ENCODE measurements around the gene TMED4. TPM values are rescaled to one million over a fixed set of nuclear protein-coding genes. Genes with fewer than 3 reads are reported as not detected.

TMED4 gene
- total RNA-seq, 1 donor from 2014 or later, result 61.9 TPM

GRCh38 chr7:44572771-44573170 is 9.3 kb downstream of the TMED4 start:
- H3K4me3 ChIP-seq, result peak overlapping the region; percentile 95
- TF ChIP-seq CTCF (IDR thresholded peaks at IDR 0.05; ENCODE audit: borderline replicate concordance), result no peak
- H3K4me1 ChIP-seq, result peaks cover 34% of the 10 kb centered on the region
- H3K9me3 ChIP-seq (replicated peaks), result no peaks in the 10 kb centered on the region
- no peaks in the 10 kb centered on the region for H3K27me3 ChIP-seq (ENCODE audit: low read depth)
- no peak for DNase-seq
- intact Hi-C loops (cut with micrococcal nuclease), result no loop called here
- H3K27ac ChIP-seq (replicated peaks), result no peak overlapping the region
- peaks cover 53% of the 10 kb centered on the region for H3K36me3 ChIP-seq

GRCh38 chr7:44569959-44570358 is 12.1 kb downstream of the TMED4 start:
- no peaks in the 10 kb centered on the region for H3K9me3 ChIP-seq (replicated peaks)
- peaks cover 48% of the 10 kb centered on the region for H3K4me1 ChIP-seq
- DNase-seq, result no peak
- intact Hi-C loops (cut with micrococcal nuclease), result no loop called here
- no peak overlapping the region for H3K27ac ChIP-seq (replicated peaks)
- no peaks in the 10 kb centered on the region for H3K27me3 ChIP-seq (ENCODE audit: low read depth)
- no peak for TF ChIP-seq CTCF (IDR thresholded peaks at IDR 0.05; ENCODE audit: borderline replicate concordance)
- H3K4me3 ChIP-seq, result no peak overlapping the region
- peaks cover 78% of the 10 kb centered on the region for H3K36me3 ChIP-seq

GRCh38 chr7:44568771-44569560 is 13.1 kb downstream of the TMED4 start:
- Histone ChIP-seq H3K27ac (replicated peaks) (no peak overlapping the region), H3K4me3 (no peak overlapping the region), H3K9me3 (replicated peaks) (no peaks in the 10 kb centered on the region), H3K36me3 (peaks cover 87% of the 10 kb centered on the region), H3K27me3 (ENCODE audit: low read depth) (no peaks in the 10 kb centered on the region), H3K4me1 (peaks cover 43% of the 10 kb centered on the region)
- no peak for TF ChIP-seq CTCF (IDR thresholded peaks at IDR 0.05; ENCODE audit: borderline replicate concordance)
- intact Hi-C loops (cut with micrococcal nuclease), result no loop called here
- DNase-seq, result no peak

GRCh38 chr7:44567884-44568283 is 14.1 kb downstream of the TMED4 start:
- peaks cover 89% of the 10 kb centered on the region for H3K36me3 ChIP-seq
- DNase-seq, result no peak
- intact Hi-C loops (cut with micrococcal nuclease), result no loop called here
- H3K4me1 ChIP-seq, result peaks cover 32% of the 10 kb centered on the region
- TF ChIP-seq CTCF (IDR thresholded peaks at IDR 0.05; ENCODE audit: borderline replicate concordance), result no peak
- H3K9me3 ChIP-seq (replicated peaks), result no peaks in the 10 kb centered on the region
- H3K27me3 ChIP-seq (ENCODE audit: low read depth), result no peaks in the 10 kb centered on the region
- H3K4me3 ChIP-seq, result no peak overlapping the region
- no peak overlapping the region for H3K27ac ChIP-seq (replicated peaks)

- TF ChIP-seq CTCF (IDR thresholded peaks at IDR 0.05; ENCODE audit: borderline replicate concordance), result no peak
- intact Hi-C loops (cut with micrococcal nuclease), result no loop called here
- Histone ChIP-seq H3K36me3 (peaks cover 78% of the 10 kb centered on the region), H3K4me1 (peaks cover 21% of the 10 kb centered on the region), H3K4me3 (no peak overlapping the region), H3K27ac (replicated peaks) (no peak overlapping the region), H3K9me3 (replicated peaks) (no peaks in the 10 kb centered on the region), H3K27me3 (ENCODE audit: low read depth) (no peaks in the 10 kb centered on the region)
- DNase-seq, result no peak
Observed at GRCh38 chr7:44566680-44567079, 15.4 kb downstream of the TMED4 start.

Measured in left ventricle myocardium inferior (tissue), 1 donor.